Measurements from ENCODE around the gene SH2D5.

SH2D5 gene

GRCh38 chr1:20709868-20710267 lies 22.6 kb downstream of the SH2D5 start:
- H3K27ac ChIP-seq (ENCODE audit: poor library complexity, severe bottlenecking), result no peak overlapping the region
- no peak for ATAC-seq (ENCODE audit: low read depth)
- TF ChIP-seq CTCF (IDR thresholded peaks at IDR 0.05; ENCODE audit: poor library complexity, severe bottlenecking), result no peak
- H3K9me3 ChIP-seq (ENCODE audit: severe bottlenecking), result no peaks in the 10 kb centered on the region
- H3K4me3 ChIP-seq (ENCODE audit: severe bottlenecking), result no peak overlapping the region
- H3K36me3 ChIP-seq (ENCODE audit: low read depth), result no peaks in the 10 kb centered on the region
- H3K27me3 ChIP-seq (ENCODE audit: insufficient read depth, poor library complexity, severe bottlenecking), result no peaks in the 10 kb centered on the region
- H3K4me1 ChIP-seq (ENCODE audit: insufficient read depth, poor library complexity, severe bottlenecking), result no peaks in the 10 kb centered on the region
- no peak for DNase-seq (ENCODE audit: low spot score)

GRCh38 chr1:20708891-20709290 lies 23.6 kb downstream of the SH2D5 start:
- Histone ChIP-seq H3K4me1 (ENCODE audit: insufficient read depth, poor library complexity, severe bottlenecking) (no peaks in the 10 kb centered on the region), H3K27me3 (ENCODE audit: insufficient read depth, poor library complexity, severe bottlenecking) (no peaks in the 10 kb centered on the region), H3K4me3 (ENCODE audit: severe bottlenecking) (no peak overlapping the region), H3K27ac (ENCODE audit: poor library complexity, severe bottlenecking) (no peak overlapping the region), H3K36me3 (ENCODE audit: low read depth) (no peaks in the 10 kb centered on the region), H3K9me3 (ENCODE audit: severe bottlenecking) (no peaks in the 10 kb centered on the region)
- TF ChIP-seq CTCF (IDR thresholded peaks at IDR 0.05; ENCODE audit: poor library complexity, severe bottlenecking), result no peak
- DNase-seq (ENCODE audit: low spot score) (no peak), ATAC-seq (ENCODE audit: low read depth) (no peak)

GRCh38 chr1:20708057-20708456 lies 24.4 kb downstream of the SH2D5 start:
- Histone ChIP-seq H3K4me3 (ENCODE audit: severe bottlenecking) (no peak overlapping the region), H3K36me3 (ENCODE audit: low read depth) (no peaks in the 10 kb centered on the region), H3K9me3 (ENCODE audit: severe bottlenecking) (no peaks in the 10 kb centered on the region), H3K27me3 (ENCODE audit: insufficient read depth, poor library complexity, severe bottlenecking) (no peaks in the 10 kb centered on the region), H3K27ac (ENCODE audit: poor library complexity, severe bottlenecking) (no peak overlapping the region), H3K4me1 (ENCODE audit: insufficient read depth, poor library complexity, severe bottlenecking) (no peaks in the 10 kb centered on the region)
- DNase-seq (ENCODE audit: low spot score), result no peak
- TF ChIP-seq CTCF (IDR thresholded peaks at IDR 0.05; ENCODE audit: poor library complexity, severe bottlenecking), result no peak
- no peak for ATAC-seq (ENCODE audit: low read depth)

GRCh38 chr1:20706841-20707240 lies 25.7 kb downstream of the SH2D5 start:
- ATAC-seq (ENCODE audit: low read depth), result no peak
- H3K36me3 ChIP-seq (ENCODE audit: low read depth), result no peaks in the 10 kb centered on the region
- H3K27ac ChIP-seq (ENCODE audit: poor library complexity, severe bottlenecking), result no peak overlapping the region

More at GRCh38 chr1:20706841-20707240, 25.7 kb downstream of the SH2D5 start:
- H3K4me1 ChIP-seq (ENCODE audit: insufficient read depth, poor library complexity, severe bottlenecking), result no peaks in the 10 kb centered on the region
- no peak for TF ChIP-seq CTCF (IDR thresholded peaks at IDR 0.05; ENCODE audit: poor library complexity, severe bottlenecking)
- no peak for DNase-seq (ENCODE audit: low spot score)
- H3K27me3 ChIP-seq (ENCODE audit: insufficient read depth, poor library complexity, severe bottlenecking), result no peaks in the 10 kb centered on the region
- H3K9me3 ChIP-seq (ENCODE audit: severe bottlenecking), result no peaks in the 10 kb centered on the region
- no peak overlapping the region for H3K4me3 ChIP-seq (ENCODE audit: severe bottlenecking)

Measured in RWPE2 (cell line).